ENCODE results near the gene PTBP1. TPM values are rescaled to one million over a fixed set of nuclear protein-coding genes. Genes with fewer than 3 reads are reported as not detected.

The PTBP1 gene
- total and polyA plus RNA-seq, 4 donors, result 51.3 to 152 (median 114) TPM

GRCh38 chr19:795073-795611 is 2.1 kb upstream of the PTBP1 start:
- peaks cover 21% of the 10 kb centered on the region for H3K36me3 ChIP-seq (ENCODE audit: control insufficient read depth, insufficient read depth, low read length)
- peaks cover 55% of the 10 kb centered on the region for H3K4me1 ChIP-seq (ENCODE audit: control insufficient read depth, insufficient read depth, low read length)
- no peak overlapping the region for H3K4me3 ChIP-seq (ENCODE audit: low read depth, low read length)
- H3K27me3 ChIP-seq (ENCODE audit: control insufficient read depth, insufficient read depth, low read length), result no peaks in the 10 kb centered on the region
- H3K27ac ChIP-seq (ENCODE audit: low read depth, low read length), result peak overlapping the region; percentile 52
- WGBS (ENCODE audit: insufficient coverage), result 69% methylated on average over 25 of the region's 28 CpGs
- H3K9me3 ChIP-seq (ENCODE audit: control insufficient read depth, insufficient read depth, low read length), result no peaks in the 10 kb centered on the region
- DNase-seq (ENCODE audit: low read depth in 4 of 6, low spot score in 6 of 6), result peak in 1 of 6 donors; percentile 40

DNA sequence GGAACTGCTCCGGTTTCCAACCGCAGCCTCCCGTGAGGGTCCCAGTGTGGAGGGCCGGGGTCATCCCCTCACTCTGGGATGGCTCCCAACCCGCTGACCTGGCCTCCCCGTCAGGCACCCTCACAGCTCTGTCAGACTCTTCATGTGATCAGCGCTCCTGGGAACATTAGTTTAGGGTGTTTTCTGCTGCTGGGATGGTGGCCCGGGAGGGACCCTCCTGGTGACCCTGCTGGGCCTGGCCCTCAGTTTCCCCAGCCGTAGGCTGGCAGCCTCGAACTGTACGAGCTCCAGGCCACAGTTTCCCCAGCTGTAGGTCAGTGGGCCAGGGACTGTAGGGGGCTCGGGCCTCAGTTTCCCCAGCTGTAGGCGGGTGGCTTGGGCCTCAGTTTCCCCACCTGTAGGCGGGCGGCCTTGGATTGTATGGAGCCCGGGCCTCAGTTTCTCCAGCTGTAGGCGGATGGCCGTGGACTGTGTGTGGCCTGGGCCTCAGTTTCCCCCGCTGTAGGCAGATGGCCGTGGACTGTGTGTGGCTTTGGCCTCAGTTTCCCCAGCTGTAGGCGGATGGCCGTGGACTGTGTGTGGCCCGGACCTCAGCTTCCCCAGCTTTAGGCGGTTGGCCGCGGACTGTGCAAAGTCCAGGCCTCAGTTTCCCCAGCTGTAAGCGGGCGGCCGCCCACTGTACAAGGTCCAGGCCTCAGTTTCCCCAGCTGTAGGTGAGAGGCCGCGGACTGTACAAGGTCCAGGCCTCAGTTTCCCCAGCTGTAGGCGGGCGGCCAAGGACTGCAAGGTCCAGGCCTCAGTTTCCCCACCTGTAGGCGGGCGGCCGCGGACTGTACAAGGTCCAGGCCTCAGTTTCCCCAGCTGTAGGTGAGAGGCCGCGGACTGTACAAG is 1.3 kb upstream of the PTBP1 start:
- 84% methylated on average over 37 of the region's 39 CpGs for WGBS (ENCODE audit: insufficient coverage)
- Histone ChIP-seq H3K4me3 (ENCODE audit: low read depth, low read length) (peak overlapping the region; percentile 72), H3K36me3 (ENCODE audit: control insufficient read depth, insufficient read depth, low read length) (peaks cover 29% of the 10 kb centered on the region), H3K9me3 (ENCODE audit: control insufficient read depth, insufficient read depth, low read length) (no peaks in the 10 kb centered on the region), H3K27ac (ENCODE audit: low read depth, low read length) (peak overlapping the region; percentile 79), H3K4me1 (ENCODE audit: control insufficient read depth, insufficient read depth, low read length) (peaks cover 62% of the 10 kb centered on the region), H3K27me3 (ENCODE audit: control insufficient read depth, insufficient read depth, low read length) (no peaks in the 10 kb centered on the region)
- DNase-seq (ENCODE audit: low read depth in 4 of 6, low spot score in 6 of 6), result peak in 1 of 6 donors; percentile 10

DNA sequence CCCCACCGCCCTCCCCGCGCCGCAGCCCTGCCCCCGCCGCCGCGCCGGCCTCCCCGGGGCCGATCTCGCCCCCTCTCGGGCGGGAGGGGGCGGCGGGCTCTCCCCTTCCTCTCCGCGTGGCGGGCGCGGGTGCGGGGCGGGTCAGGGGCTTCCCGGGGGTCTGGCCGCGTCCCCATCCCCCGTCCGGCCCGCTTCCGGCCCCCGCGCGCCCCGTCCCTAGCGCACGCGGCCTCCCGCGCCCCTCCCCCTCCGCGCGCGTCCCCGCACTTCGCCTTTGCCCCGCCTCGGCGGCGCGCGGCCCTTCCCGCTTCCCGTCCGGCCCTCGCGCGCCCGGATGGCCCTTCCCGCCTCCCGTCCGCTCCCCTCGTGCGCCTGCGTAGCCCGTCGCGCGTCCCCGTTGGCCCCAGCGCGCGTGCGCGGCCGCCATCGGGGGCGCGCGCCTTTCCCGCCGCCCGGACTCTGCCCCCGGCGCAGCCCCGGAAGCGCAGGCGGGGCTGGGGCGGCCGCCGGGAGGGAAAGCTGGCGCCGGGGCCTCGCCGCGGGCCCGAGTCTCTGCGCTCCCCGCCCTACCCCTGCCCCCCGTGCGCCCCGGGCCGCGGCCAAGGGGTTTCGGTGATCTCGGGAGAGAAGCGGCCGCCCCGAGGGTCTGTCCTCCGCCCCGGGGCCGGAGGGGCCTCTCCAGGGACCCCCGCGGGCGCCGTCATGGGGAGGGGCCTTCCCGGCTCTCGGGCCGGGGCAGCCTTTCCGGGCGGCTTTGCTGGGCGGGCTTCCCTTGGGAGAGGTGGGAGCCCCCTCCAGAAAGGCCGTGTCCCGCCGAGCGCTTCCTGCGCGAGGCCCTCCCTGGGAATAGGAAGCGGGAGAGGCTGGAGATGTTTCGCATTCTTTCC is 519 bp downstream of the PTBP1 start:
- under 1% methylated on average over 126 of the region's 129 CpGs for WGBS (ENCODE audit: insufficient coverage)
- DNase-seq (ENCODE audit: low read depth in 4 of 6, low spot score in 6 of 6), result peak; percentile 59 to 96 (median 80)
- peak overlapping the region; percentile 78 for H3K27ac ChIP-seq (ENCODE audit: low read depth, low read length)
- no peaks in the 10 kb centered on the region for H3K9me3 ChIP-seq (ENCODE audit: control insufficient read depth, insufficient read depth, low read length)
- peaks cover 48% of the 10 kb centered on the region for H3K36me3 ChIP-seq (ENCODE audit: control insufficient read depth, insufficient read depth, low read length)
- H3K4me1 ChIP-seq (ENCODE audit: control insufficient read depth, insufficient read depth, low read length), result peaks cover 66% of the 10 kb centered on the region
- H3K27me3 ChIP-seq (ENCODE audit: control insufficient read depth, insufficient read depth, low read length), result no peaks in the 10 kb centered on the region
- peak overlapping the region; percentile 72 for H3K4me3 ChIP-seq (ENCODE audit: low read depth, low read length)

DNA sequence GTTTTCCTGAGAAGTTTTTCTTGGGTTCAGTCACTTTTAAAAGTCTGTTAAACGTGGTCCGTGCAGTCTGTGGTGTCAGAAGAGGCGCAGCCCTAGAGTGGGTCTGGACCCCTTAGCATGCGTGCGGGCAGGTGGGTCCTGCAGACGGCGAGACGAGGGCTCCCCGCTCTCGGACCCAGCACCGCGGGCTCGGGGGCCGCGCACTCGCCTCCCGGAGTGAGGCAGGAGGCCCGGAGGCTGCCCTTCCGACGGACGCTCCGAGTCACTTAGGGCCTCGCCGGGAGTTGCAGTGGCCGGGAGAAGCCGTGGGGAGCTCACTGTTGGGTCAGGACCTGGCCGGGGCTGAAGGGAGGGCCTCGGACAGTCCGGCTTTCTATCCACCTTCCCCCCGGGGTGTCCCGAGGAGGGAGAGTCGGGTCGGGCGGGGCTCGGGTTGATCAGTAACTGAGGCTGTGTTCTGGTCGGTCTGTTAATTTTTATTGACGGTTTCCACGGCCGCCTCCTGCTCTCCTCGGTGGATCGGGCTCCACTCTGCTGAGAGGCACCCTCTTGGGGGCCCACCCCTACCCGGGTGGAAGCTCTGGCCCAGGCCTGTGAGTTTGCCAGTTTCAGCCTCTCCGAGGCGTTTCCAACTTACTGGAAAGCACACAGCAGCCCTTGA is 1.3 kb downstream of the PTBP1 start:
- no peaks in the 10 kb centered on the region for H3K9me3 ChIP-seq (ENCODE audit: control insufficient read depth, insufficient read depth, low read length)
- peaks cover 55% of the 10 kb centered on the region for H3K36me3 ChIP-seq (ENCODE audit: control insufficient read depth, insufficient read depth, low read length)
- H3K27ac ChIP-seq (ENCODE audit: low read depth, low read length), result peak overlapping the region; percentile 78
- under 1% methylated on average over 37 of the region's 44 CpGs for WGBS (ENCODE audit: insufficient coverage)
- no peaks in the 10 kb centered on the region for H3K27me3 ChIP-seq (ENCODE audit: control insufficient read depth, insufficient read depth, low read length)
- peak overlapping the region; percentile 72 for H3K4me3 ChIP-seq (ENCODE audit: low read depth, low read length)
- peaks cover 74% of the 10 kb centered on the region for H3K4me1 ChIP-seq (ENCODE audit: control insufficient read depth, insufficient read depth, low read length)
- DNase-seq (ENCODE audit: low read depth in 4 of 6, low spot score in 6 of 6), result no peak

DNA sequence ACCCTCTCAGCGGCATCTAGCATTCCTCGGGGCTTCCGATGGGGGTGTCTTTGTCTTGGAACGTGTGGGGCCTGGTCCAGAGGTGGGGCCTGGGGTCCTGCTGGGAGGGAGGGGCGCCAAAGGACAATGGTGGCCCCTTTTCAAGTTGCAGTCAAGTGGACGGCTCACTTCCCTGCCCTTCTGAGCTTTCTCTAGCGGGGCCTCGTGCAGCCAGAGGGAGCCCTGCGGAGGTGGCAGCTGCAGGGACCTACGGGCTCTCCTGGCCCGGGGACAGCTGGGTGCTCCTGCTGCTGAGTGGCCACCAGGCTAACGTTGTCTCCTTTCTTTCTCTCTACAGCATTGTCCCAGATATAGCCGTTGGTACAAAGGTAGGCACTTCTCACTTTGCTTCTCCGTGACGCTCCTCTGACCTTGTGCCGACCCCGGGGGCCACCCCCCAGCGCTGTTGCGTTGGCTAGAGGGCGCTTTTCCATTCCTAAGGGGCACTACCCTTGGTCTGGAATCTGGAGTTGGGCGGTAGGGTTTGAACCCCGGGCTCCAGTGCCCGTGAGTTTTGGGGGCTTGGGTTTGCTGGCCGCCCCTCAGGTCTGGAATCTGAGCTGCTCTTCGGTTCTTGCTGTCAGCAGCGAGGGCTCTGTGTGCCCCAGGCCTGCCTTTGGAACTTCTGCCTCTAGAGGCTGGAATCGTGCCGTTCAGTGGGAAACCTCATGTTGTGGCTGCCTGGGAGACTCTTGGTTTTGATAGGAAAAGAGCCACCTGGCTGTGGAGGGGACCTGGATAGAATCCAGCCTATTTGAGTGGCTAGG is 2.0 kb downstream of the PTBP1 start:
- H3K27ac ChIP-seq (ENCODE audit: low read depth, low read length), result peak overlapping the region; percentile 78
- H3K4me1 ChIP-seq (ENCODE audit: control insufficient read depth, insufficient read depth, low read length), result peaks cover 78% of the 10 kb centered on the region
- 13% methylated on average over 28 of the region's 28 CpGs for WGBS (ENCODE audit: insufficient coverage)

GRCh38 chr19:800360-801029 is 3.2 kb downstream of the PTBP1 start:
- H3K36me3 ChIP-seq (ENCODE audit: control insufficient read depth, insufficient read depth, low read length), result peaks cover 75% of the 10 kb centered on the region
- peak overlapping the region; percentile 33 for H3K27ac ChIP-seq (ENCODE audit: low read depth, low read length)
- 62% methylated on average over 15 of the region's 17 CpGs for WGBS (ENCODE audit: insufficient coverage)
- no peaks in the 10 kb centered on the region for H3K9me3 ChIP-seq (ENCODE audit: control insufficient read depth, insufficient read depth, low read length)
- no peak overlapping the region for H3K4me3 ChIP-seq (ENCODE audit: low read depth, low read length)
- H3K4me1 ChIP-seq (ENCODE audit: control insufficient read depth, insufficient read depth, low read length), result peaks cover 70% of the 10 kb centered on the region
- DNase-seq (ENCODE audit: low read depth in 4 of 6, low spot score in 6 of 6), result no peak
- H3K27me3 ChIP-seq (ENCODE audit: control insufficient read depth, insufficient read depth, low read length), result no peaks in the 10 kb centered on the region

More for the DNA sequence above, 2.0 kb downstream of the PTBP1 start:
- Histone ChIP-seq H3K9me3 (ENCODE audit: control insufficient read depth, insufficient read depth, low read length) (no peaks in the 10 kb centered on the region), H3K36me3 (ENCODE audit: control insufficient read depth, insufficient read depth, low read length) (peaks cover 63% of the 10 kb centered on the region), H3K4me3 (ENCODE audit: low read depth, low read length) (peak overlapping the region; percentile 72), H3K27me3 (ENCODE audit: control insufficient read depth, insufficient read depth, low read length) (no peaks in the 10 kb centered on the region)
- DNase-seq (ENCODE audit: low read depth in 4 of 6, low spot score in 6 of 6), result peak in 1 of 6 donors; percentile 48

DNA sequence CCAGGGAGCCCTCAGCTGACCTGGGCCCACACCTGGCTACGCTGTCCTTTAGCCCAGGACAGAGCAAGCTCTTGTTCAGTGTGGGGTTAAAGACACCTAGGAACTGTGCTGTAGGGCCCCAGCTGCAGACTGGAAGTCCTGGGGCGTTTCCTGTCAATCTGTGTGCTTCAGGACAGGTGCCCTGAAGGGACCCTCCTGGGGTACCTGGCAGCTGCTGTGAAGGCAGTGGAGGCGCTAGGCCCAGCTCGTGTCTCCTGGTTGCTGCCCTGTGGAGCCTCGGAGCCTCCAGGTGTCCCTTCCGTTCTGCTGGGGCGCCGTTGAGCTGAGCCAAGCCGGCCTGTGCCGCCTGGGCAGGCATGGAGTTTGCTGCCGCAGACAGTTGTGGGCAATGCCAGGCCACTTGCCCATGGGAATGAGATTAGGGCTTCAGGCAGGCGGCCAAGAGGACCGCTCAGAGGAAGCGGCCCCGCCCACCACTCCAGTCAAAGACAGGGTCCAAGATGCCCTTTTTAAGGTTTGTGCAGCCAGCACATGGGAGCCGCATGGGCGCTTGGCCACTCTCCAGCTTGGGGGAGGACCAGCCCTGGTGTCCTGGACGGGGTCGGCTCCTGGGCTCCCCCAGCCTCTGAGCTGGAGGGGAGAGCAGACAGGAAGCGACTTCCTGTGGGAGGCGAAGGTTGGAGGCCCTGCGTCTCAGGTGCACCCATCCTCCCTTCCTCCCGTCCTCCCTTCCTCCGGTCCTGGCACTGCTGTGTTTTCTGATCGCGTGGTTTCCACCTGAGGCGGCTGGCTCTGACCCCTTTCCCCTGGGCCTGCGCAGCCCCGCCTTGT is 4.0 kb downstream of the PTBP1 start:
- Histone ChIP-seq H3K27ac (ENCODE audit: low read depth, low read length) (peak overlapping the region; percentile 33), H3K4me3 (ENCODE audit: low read depth, low read length) (peak overlapping the region; percentile 1), H3K36me3 (ENCODE audit: control insufficient read depth, insufficient read depth, low read length) (peaks cover 82% of the 10 kb centered on the region), H3K9me3 (ENCODE audit: control insufficient read depth, insufficient read depth, low read length) (no peaks in the 10 kb centered on the region), H3K27me3 (ENCODE audit: control insufficient read depth, insufficient read depth, low read length) (no peaks in the 10 kb centered on the region), H3K4me1 (ENCODE audit: control insufficient read depth, insufficient read depth, low read length) (peaks cover 62% of the 10 kb centered on the region)
- 46% methylated on average over 26 of the region's 29 CpGs for WGBS (ENCODE audit: insufficient coverage)
- peak in 3 of 6 donors; percentile 39 to 77 (median 63) for DNase-seq (ENCODE audit: low read depth in 4 of 6, low spot score in 6 of 6)
